MM.1S (cell line): ENCODE measurements around the gene ANGEL1.

Source experiments
- EZH2 ChIP-seq: fragments of 300-600 bp; sonication (generic); optimal IDR thresholded peaks from 2 replicates; pipeline ENCODE3; 2017; ENCODE audit warnings: low read depth, mild to moderate bottlenecking, antibody characterized with exemption, low read length, mixed read lengths
- TF ChIP-seq, protein P1 (sequence below): fragments of 300-600 bp; sonication (generic); IDR thresholded peaks from 2 replicates; pipeline ENCODE4 v1.5.1; 2016; ENCODE audit warnings: antibody characterized with exemption, low read length, mixed read lengths

DNA sequence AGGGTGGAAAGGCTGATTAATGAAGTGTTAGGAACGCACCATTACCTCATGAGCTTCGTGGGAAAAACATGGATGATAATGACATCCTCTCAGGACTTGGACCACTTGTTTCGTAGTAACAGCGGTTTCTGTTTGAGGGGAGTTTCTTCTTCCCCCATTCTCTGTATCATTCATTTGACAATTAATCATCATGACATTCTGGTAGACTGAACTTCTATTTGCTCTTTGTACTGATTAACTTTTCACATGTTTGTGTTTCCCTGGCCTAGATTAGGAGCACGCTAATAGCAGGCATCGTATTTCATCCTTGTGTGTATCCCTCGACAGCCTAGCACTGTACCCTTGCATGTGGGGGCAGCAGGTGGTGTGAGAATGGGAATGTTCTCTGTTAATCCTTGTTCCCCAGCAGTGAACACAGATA lies 21.6 kb upstream of the ANGEL1 start:
- no peak for TF ChIP-seq EZH2
- TF ChIP-seq, protein P1, sequence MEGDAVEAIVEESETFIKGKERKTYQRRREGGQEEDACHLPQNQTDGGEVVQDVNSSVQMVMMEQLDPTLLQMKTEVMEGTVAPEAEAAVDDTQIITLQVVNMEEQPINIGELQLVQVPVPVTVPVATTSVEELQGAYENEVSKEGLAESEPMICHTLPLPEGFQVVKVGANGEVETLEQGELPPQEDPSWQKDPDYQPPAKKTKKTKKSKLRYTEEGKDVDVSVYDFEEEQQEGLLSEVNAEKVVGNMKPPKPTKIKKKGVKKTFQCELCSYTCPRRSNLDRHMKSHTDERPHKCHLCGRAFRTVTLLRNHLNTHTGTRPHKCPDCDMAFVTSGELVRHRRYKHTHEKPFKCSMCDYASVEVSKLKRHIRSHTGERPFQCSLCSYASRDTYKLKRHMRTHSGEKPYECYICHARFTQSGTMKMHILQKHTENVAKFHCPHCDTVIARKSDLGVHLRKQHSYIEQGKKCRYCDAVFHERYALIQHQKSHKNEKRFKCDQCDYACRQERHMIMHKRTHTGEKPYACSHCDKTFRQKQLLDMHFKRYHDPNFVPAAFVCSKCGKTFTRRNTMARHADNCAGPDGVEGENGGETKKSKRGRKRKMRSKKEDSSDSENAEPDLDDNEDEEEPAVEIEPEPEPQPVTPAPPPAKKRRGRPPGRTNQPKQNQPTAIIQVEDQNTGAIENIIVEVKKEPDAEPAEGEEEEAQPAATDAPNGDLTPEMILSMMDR = no peak
